Activated CD8-positive, alpha-beta memory T cell treated with anti-CD3 and anti-CD28 coated beads for 4 hours (primary cell): ENCODE results near the gene ATP2B1.
"Not testable (repeated sequence)": the region's sequence is repeated elsewhere in the genome, so short reads cannot be mapped to it uniquely, and the experiment has no call there.

Experiments used
- DNase-seq, 2 donors: peaks; one replicate each; pipeline ENCODE4 v3.0.0-alpha.2; 2020; ENCODE audit warnings: low read depth in 2 of 2

ATP2B1 gene

DNA sequence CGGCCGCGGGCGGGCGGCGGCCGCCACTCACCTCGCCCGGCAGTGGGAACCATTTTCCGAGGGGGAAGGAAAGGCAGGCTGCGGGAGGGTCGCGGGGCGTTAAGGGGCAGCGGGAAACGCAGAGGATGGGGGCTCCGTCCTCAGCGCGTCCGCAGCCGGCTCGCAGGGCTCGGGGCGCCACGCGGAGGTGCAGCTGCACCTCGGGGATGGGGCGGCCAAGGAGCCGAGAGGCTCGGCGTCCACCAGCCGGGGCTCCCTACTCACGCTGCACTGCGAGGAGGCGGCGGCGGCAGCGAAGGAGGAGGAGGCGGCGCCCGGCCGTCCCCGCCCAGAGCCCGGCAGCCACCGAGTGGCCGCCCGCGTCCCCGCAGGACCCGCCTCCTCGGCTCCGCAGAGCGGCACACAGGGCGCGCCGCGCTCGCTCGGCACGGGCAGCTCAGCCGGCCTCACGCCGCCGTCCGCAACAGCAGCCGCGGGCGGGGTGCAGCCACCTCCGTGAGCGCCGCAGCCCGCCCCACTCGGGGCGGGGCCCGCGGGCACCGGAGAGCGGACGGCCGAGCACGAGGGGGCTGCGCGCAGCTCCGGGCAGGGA, at the start of gene ATP2B1:
Gene ATP2B1 (minus strand): TSS at position 274 of the 592 bp plus-strand sequence. CDS start 52,952 bp downstream, outside the sequence.
- DNase-seq = peak; percentile 59 to 61

DNA sequence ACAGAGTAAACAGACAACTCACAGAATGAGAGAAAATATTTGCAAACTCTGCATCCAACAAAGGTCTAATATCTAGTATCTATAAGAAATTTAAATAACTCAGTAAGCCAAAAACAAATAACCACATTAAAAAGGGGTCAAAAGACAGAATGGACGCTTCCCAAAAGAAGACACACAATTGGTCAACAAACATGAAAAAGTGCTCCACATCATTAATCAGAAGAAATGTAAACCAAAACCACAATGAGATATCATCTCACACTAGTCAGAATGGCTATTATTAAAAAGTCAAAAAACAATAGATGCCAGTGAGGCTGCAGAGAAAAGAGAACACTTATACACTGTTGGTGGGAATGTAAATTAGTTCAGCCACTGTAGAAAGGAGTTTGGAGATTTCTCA, 49.3 kb upstream of the ATP2B1 start:
- not testable (repeated sequence) for DNase-seq

GRCh38 chr12:89756585-89757398, 48.2 kb upstream of the ATP2B1 start:
- DNase-seq = no peak

DNA sequence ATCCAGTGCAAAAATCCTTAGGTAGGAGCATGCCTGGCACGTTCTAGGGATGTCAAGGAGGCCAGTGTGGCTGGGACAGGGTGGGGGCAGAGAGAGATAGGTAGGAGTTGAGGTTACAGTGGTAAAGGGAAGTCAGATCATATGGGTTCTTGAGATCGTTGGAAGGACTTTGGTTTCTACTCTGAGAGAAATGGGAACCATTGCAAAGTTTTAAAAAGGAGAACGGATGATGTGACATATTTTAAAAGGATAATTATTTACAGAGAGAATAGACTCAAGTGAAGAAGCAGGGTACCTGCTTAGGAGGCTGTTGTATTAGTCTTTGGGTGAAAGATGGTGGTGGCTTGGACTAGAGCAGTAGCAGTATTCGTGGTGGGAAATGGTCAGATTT, 47.6 kb upstream of the ATP2B1 start:
- DNase-seq = no peak

GRCh38 chr12:89753997-89754396, 45.4 kb upstream of the ATP2B1 start:
- no peak for DNase-seq

GRCh38 chr12:89752341-89752740, 43.7 kb upstream of the ATP2B1 start:
- DNase-seq = no peak

DNA sequence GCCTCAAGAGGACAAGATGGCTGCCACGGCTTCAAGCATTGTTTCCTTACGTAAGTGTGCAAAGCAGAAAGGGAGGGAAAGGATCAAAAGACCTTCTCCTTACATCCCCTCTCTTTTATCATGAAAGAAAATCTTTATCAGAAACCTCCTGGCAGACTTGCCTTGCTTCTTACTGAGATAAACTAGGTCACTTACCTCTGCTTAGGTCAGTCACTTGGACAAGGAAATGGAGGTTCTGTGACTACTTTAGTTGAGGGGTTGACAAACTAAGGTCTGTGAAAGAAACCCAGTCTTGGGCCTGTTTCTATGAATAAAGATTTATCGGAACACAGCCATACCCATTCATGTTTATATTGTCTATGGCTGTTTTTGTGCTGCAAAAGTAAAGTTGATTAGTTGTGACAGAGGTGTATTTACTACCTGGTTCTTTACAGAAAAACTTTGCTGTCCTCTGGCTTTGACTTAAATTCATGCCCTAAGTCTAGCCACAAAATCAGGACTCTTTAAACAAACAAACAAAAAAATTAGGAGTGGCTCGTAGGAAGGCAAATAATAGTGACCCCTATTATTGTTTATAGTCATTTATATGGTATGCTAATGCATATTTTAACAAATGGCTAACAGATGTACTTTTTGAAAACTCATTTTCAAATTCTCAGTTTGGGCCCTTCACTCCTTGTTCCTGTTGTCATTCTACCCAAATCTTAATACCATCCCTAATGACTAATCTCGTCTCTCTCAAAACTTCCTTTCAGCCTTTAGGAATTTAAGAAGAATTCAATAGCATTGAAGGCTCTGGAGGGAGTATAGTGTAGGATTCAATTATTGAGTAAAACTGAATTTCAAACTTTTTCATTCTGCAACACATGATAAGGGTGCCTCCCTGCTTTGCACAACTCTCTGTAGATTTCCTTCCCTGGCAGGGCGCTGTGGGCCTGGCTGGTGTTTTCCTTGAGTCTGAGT, 42.0 kb upstream of the ATP2B1 start:
- no peak for DNase-seq

DNA sequence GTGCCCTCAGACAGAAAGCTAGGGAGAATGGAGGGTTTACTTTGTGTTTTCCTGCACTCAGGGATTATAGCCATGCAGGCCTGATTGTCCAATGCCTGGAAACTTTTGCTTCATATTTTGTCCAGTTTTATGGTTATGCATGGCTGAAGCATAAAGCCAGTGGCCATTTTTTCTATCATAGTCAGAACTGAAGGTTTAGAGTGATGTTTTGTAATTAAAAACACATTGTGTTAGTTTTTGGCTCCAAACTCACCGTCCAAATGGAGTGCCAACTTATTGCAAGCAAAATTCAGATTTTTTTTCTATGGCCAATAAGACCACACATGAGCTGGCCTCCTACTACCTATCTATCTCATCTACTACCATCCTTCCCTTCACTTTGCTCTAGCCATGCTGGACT, 40.2 kb upstream of the ATP2B1 start:
- no peak for DNase-seq

DNA sequence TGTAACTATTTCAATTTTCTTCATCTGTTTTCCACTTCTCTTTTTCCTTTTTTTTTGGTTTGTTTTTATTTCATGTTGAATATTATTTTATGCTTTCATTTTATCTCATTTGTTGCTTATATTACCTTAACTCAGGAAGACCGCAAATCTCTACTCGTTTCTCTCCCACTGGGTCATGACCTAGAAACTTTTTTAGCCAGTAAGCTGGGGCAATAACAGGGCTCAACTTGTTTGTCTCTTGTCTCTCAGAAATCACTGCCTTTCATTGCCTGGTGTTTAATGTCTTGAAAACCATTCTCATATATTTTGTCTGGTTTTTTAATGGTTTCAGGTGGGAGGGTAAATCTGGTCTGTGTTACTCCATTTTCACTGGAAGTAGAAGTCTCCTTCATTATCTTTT, 36.6 kb upstream of the ATP2B1 start:
- DNase-seq = no peak

- DNase-seq = no peak
Observed at GRCh38 chr12:89742337-89743022, 33.8 kb upstream of the ATP2B1 start.

DNA sequence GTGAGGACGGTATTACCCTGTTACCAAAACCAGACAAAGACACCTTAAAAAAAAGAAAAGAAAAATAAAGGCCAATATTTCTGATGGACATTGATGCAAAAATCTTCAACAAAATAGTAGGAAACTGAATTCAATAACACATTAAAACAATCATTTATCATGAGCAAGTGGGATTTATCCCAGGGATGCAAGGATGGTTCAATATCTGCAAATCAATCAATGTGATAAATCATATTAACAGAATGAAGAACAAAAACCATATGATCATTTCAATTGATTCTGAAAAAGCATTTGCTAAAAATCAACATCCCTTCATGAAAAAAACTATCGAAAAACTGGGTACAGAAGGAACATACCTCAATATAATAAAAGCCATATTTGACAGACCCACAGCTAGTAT, 32.3 kb upstream of the ATP2B1 start:
- DNase-seq = no peak

DNA sequence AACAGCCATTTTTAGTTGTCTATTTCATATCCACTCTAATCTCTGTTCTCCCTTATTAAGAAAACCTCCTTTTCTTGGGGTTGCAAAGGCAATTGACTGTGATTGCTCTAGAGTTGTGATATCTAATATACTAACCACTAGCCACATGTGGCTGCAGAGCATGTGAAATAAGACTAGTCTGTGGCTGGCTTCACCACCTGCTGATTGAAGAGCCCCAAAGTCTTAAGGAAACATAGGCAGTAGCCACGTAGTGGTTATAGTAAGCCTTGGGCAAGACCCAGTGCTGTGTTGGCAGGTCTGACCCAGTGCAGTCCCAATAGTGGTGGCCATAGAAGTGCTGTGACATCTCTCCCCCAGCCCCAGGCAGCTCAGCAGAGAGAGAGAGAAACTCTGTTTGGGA, 28.4 kb upstream of the ATP2B1 start:
- no peak for DNase-seq

GRCh38 chr12:89733579-89734201, 25.1 kb upstream of the ATP2B1 start:
- no peak for DNase-seq

DNA sequence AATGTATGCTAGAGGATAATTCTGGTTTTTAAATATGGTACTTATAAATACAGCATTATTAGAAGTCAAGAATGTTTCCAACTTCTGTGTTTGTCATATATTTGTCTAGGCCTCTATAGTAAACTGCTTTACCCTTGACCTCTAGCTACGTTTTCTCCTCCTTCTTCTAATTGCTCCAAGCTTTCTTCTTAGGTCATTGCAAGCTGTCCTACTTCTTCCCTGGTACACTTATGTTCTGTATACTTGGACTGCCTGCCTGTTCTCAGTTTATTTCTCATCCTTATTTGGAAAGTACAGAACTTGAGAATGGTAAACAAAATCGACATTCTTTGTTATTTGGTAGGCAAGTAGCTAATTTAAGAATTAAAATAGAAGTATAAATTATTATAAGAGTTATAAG, 23.9 kb upstream of the ATP2B1 start:
- no peak for DNase-seq

- no peak for DNase-seq
Observed at GRCh38 chr12:89731614-89732013, 23.0 kb upstream of the ATP2B1 start.

GRCh38 chr12:89731089-89731488, 22.5 kb upstream of the ATP2B1 start:
- no peak for DNase-seq

- DNase-seq = no peak
Observed at GRCh38 chr12:89729946-89730459, 21.4 kb upstream of the ATP2B1 start.

- no peak for DNase-seq
Observed at GRCh38 chr12:89723276-89723675, 14.6 kb upstream of the ATP2B1 start.

DNA sequence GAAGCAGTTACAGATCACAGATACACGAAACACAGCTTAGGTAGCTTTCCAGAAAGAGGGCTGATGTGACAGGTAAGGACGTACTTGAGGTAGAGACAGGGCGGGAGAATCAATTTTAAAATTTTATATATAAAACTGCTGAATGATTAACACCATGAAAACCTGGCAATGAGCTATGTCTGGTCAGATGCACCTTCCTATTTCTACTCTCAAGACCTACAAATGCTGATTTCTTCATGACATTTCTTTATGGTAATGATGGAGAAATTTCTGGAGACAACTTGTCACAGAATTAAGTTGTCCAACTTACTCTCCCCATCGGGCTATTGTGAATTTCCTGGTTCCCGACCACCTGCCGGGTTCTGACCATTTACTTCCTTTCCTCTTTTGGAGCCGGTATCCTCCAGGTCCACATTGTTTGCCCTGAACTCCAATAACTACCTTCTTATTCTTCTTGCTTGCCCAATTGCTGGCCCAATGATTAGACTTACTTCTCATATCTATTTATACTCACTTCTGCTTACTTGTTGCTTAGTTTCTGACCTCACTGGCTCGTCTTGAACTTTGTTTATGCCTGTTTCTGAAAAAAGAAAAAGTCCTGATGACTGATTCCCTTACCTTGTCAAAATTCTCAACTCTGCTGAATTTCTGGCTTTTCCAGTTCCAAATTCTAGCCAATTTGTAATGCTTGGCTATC, 12.8 kb upstream of the ATP2B1 start:
- DNase-seq = no peak

DNA sequence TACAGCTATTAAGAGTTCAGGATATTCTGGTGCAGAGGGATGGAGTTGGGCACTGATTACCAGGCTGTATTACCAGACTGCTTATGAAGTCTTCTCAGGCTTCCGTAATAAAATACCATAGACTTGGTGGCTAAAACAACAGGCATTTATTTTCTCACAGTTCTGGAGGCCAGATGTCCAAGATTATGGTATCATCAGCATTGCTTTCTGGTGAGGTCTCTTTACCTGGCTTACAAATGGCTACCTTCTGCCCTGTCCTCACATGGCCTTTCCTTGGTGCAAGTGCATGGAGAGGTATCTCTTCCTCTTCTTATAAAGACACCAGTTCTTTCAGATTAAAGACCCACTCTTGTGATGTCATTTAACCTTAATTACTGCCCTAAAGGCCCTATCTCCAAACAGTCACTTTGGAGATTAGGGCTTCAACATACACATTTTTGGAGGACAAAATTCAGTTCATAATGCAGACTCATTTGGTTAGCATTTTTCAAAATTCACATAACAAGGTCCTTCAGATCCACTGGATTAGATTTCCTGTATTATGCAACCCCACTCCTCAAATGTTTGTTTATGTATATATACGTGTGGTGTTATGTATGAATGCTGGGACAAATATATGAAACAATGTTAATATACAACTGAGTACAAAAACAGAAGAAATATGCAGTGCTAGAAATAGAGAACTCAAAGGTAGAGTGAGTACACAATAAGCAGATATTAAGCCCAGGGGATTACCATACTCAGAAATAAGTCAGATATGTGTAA, 9.3 kb upstream of the ATP2B1 start:
- DNase-seq = no peak
